Stimulated activated naive CD8-positive, alpha-beta T cell treated with anti-CD3 and anti-CD28 coated beads, Interleukin-15, Interleukin-2, amounts not matched to agents 100 U/mL and 50 U/mL, for 24 hours (primary cell): Measurements from ENCODE around the gene ZBTB33.

Experiments used
- ATAC-seq: fragments of 150-1000 bp; cut with Tn5 transposase; one replicate; pipeline ENCODE4 v1.10.0; 2021
- DNase-seq: peaks from one replicate; pipeline ENCODE4 v3.0.0; 2021

Gene ZBTB33

DNA sequence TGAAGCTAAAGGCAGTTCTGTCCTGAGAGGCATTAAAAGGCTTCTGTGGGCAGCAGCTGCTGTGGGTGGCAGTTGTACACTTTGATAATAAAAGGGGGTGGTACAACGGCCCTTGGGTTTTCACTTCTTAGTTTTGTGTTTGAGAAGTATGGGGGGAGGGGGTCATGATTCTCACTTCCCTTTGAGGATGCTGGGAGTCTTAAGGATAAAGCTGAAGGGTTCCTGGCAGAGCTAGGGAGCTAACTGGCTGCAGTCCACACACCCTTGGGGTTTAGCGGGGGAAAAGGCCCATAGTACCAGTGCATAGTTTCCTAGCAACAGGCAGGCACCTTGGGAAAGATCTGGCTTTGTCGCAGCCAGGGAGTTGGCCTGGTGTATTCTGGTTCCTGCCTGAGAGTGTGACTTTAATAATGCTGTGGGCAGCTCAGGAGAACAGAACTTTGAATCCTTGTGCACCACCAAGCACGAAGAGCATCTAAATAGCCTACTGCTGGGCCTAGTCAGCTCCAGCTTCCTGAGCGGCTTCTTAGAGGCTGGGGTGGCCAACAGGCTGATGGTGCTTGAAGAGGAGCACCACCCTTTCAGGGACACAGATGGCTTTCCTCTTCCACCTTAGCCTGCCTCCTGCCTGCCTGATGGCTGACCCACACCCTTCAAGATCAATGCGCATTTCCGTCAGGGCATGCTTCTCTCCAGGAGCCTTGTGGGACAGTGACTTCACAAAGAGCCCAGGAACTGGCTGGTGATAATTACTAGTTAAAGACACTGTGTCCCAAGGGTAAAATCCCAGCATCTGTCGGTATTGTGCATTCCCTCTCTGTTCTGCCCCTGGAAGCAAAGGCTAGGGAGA, 12.5 kb downstream of the ZBTB33 start:
- no peak for ATAC-seq
- no peak for DNase-seq

DNA sequence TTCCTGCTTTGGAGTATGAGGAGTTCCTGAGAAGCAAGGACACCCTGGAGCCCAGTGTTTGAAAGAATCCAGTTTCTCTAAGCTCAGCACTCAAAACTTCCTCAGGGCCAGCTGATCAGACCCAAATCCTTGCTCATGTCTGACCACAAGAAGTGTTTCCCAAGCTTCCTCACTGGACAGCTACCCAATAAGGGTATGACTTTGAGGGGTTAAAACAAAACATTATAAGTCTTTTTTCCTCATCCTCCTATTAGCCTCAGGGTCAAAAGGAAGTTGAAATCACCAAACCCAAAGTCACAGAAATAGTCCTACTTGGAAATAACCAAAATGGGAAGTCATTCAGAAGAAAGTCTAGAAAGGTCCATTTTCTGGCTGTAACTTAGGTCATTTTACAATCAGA, 13.7 kb downstream of the ZBTB33 start:
- ATAC-seq = no peak
- DNase-seq = no peak

DNA sequence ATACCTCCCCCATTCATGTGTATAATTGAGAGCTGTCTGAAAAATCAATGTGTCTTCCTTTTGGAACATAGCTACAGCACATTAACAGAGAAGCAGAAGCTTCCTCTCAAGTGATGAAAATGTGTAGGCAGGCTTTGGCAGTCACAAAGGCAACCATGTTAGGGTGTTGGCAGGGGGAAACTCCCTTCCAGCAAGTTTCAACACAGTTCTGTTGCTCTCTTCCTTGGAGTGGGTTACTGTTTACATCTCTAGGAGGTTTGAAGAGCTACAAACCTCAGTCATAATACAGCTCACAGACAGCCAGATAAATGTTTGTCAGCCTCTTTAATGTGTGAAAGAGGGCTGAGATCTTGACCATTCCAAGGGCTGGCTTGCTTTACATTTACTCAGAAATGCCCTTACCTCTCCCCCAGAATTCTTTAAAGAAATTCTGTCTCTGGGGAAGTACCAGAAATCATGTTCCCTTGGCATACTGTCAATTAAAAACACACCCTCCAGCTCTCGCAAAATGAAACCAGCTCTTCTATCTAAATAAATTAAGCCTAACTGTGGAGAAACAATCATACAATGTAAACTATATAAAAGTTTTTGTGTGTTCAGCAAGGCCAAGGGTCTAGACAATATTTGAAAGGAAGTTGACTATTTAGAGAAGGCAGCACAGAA, 18.9 kb downstream of the ZBTB33 start:
- DNase-seq = no peak
- ATAC-seq = peak; percentile 40

DNA sequence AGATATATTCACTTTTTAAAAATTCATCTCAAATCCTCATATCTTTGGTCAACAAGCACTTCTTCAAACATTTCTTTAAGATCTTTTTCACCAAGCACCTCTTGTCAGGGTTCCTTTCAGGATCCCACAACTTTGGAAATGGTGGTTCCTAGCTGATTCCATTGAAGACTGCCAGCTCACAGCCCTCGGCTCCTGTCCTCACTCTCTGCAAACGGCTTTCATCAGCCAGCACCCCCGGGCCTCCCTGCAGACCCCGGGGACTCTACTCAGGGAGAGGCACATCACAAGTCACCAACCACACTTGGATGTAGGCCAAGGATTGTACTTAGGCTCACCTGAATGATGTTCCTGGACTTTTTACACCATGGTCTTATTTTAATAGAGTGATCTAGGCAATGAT, 20.0 kb downstream of the ZBTB33 start:
- no peak for ATAC-seq

DNA sequence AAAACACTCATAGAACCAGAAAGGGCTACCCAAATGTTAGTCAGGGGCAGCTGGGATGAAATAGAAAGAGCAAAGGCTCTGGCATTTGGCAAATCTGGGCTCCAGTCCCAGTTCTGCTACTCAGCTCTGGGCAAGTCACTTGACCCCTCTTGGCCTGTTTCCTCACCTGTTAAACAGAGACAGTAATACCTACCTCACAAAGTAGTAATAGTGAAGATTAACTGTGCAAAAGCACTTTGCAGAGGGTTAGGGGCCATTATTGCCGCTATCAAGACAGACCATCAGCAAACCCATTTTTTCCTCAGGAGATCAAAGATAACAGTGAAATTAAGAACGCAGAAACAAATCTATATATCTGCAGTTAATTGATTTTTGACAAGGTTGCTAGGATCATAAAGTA, 20.6 kb downstream of the ZBTB33 start:
- DNase-seq = no peak
- ATAC-seq = no peak

More for the DNA sequence above, 20.0 kb downstream of the ZBTB33 start:
- no peak for DNase-seq

DNA sequence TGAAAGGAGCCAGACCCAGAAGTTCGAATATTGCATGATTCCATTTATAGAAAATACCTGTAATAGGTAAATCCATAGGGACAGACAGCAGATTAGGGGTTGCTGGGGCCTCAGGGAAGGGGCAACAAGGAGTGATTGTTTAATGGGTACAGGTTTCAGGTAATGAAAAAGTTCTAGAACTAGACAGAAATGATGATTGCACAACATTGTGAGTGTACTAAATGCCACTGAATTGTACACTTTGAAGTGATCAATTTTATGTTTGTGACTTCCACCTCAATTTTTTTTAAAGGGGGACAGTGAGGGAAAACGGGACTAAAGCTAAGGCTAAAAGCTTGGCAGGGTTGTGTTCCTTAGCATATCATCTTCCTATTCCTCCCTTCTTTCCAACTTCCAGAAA, 23.5 kb downstream of the ZBTB33 start:
- DNase-seq (no peak), ATAC-seq (no peak)

DNA sequence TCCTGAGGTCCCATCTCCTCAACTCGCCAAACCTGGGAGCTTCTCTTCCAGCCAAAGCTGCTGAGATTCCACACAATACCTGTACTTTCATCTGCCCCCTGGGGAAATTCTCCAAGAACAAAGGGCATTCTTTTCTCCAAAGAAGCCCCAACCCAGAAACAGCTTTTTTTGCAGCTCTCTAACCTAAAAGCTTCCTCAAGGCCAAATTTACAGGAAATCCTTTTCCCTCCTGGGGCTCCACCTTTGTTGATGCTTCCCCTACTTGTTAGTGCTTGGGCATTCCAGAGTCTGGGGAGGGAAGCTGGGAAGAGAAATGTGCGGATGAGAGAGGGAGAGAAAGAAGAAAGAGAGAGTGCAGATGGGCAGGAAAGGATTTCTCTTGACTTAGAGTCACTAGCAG, 24.3 kb downstream of the ZBTB33 start:
- no peak for DNase-seq
- ATAC-seq = no peak

DNA sequence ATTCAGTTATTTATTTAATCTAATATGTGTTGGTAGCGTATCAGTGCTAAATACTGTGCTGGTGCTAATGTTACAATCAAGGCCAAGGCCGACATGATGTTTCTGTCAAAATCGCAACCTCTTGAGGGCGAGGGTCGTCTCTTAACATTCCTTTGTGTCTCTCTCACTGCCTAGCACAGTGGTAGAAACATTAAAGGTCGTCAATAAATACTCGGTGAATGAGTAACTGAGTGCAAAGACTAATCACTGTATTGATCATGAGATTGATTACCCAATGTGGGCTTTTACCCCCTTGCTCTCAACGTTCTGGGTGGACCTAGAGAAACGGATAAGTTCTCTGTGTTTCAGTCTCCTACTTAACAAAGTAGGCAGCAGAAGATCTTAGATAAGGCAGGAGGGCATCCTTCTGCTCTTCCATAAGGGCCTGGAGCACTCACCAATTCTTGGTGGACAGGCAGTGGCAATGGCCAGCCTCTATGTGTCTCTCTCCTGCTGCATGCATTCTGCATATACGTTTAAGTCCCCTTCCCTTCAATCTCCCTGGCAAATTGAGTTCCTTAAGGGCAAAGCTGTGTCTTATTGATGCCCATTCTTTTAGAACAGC, 30.5 kb downstream of the ZBTB33 start:
- ATAC-seq = no peak
- DNase-seq = no peak

DNA sequence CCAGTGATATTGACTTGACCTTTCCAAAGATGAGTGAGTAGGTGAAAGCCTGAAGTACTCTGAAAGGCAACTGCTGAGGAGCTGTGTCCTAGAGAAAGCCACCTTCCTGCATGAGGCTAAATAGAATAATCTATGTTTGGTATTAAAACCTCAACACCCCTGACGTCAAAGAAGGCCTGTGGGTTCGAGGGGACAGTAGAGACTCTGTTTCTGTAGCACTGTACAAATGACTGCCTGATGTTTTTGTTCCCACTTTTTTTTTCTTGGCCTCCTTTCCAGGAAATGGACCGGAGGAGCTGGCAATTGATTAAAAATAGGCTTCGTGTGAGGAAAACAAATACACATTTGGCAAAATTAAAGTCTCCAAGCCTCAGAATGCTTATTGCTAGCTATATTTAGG, 31.1 kb downstream of the ZBTB33 start:
- ATAC-seq = no peak
- DNase-seq = no peak

DNA sequence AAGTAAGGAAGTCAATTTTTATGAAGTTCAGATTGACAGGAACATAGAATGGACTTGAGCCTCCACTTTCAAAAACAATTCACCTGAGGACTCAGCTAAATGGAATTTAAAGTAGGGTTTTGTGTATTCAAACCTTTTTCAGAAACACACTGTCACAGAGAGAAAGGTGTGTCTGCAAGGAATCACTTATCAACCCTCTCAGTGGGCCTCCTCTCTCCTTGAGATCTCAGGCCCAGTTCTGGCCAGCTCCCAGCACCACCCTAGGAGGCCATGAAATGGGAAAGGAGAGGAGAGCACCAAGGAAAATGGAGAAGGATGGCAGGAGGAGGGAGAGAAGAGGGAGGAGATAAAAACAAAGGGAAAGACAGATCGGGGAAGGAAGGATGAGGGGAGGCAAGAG, 32.1 kb downstream of the ZBTB33 start:
- DNase-seq = no peak
- no peak for ATAC-seq

DNA sequence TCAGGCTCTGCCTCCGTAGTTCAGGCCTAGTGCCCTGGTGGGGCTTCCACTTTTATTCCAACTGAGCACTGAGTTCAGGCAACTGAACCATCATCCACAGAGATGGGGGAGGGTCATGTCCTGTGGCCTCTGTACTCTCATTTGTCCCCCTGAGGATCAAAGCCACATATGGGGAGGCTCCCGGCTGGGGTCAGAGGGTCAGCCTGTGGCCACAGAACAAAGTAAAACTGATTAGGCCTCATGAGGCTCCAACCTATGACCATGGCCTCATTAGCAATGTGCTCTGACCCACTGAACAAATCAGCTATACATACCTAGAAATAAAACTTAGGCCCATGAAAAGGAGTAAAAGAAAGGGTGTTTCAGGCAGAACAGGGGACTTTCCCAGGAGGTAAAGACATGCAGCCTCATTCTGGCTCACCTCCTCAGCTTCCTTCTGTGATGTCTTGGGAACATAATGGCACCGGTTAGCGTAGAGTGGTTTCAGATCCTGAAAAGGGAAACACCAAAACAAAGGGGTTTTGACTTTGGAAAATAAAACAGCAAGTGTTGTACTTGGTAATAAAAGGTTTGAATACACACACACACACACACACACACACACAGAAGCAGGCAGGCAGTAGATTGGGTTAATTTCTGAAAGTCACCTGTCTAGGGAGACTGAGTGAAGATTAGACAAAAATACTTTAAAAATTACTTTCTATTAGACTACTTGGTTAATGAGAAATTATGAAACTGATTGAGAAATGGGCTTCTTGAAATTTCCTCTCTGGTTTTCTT, 36.3 kb downstream of the ZBTB33 start:
- DNase-seq (no peak), ATAC-seq (no peak)

DNA sequence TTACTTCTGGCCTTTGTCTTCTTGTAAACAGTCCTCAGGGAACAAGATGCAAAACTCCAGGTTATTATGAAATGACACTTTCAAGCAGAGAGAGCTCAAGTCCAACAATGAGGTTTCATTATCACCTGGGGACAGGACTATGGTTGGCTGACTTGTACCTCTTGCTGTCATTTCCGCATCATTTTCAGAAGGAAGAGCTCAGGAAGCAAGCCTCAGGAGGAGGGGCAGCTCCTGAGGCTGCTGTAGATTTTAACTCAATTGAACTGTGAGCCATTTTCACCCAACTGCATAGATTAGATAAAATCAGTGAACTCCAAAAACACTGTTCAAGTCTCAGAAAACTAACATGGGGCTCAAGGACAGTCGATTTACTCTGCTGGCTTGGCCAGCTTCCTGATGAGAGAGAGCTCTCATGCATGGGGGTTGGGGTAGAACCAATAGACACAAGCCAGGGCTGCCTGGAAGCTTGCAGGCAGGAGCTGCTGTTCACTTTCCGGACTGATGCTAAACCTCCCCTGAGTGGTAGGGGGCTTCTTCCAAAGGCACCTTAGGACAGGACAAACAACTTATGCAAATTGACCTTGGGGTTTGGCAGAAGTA, 37.0 kb downstream of the ZBTB33 start:
- no peak for ATAC-seq

DNA sequence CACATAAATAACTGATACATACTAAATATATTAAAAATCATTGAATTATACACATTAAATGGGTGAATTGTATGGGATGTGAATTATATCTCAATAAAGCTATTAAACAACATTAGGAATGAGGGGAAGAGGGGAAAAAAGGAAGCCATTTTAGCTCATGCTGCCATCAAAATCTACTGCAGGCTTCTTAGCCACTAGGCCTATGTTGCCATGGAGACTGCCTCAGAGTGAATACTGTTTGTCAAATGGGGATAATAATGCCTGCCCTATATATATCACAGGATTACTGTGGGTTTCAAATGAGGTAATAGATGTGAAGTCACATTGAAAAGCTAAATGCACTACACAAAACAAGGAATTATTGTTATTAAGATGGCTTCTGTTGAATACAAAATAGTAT, 39.5 kb downstream of the ZBTB33 start:
- no peak for DNase-seq
- ATAC-seq = no peak

More for the DNA sequence above, 37.0 kb downstream of the ZBTB33 start:
- no peak for DNase-seq

DNA sequence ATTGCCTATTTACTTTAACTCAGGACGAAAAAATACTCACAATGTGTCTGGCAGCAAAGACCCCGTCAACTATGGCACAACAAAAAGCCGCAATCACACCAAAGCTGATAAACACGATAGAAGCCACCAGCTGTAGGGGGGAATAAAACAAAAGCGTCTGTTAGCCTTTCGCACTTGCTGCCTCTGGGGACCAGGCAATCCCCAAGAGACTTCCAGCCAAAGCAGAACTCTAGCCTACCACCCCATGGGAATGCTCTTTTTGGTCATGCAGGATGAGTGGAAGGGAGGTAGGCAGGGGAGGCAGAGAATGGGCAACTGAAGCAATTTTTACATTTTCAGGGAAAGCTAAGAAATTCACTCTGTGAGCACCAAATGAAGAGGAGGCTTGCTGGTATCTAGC, 40.6 kb downstream of the ZBTB33 start:
- ATAC-seq (no peak), DNase-seq (no peak)

DNA sequence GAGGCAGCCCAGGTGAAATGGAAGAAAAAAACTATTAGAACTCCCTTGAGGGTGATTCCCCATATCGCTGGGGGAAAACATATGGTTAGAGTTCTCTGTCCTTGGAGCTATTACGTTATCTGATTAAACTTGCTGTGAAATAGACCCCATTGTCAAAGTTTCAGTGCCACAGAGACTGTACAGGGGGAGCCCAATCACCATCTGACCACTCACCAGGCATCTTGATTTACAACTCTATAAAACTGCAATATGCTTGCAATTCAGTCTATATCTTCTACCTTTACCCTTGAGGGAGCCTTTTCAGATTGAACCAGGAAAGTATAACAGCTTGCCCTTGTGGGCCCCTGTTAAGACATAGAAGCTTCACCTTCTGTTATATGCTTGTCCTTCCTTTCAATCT, 42.4 kb downstream of the ZBTB33 start:
- ATAC-seq = no peak

DNA sequence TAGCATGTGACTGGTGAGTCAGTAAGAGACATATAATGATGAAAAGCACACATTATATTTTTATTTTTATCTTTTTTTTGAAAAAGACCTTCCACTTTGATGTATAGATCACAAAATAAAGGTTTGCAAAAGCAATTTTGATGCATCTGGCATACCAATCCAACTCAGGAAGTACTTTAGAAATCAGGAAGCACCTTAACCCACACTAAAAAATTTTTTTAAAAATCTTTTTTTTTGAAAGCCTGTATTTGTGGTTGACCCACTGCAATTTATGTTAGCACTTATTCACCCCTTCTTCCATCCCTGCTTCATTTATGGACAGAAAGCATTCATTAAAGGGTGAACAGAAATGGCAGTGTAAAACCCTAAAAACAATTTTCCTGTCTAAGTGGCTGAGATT, 44.0 kb downstream of the ZBTB33 start:
- DNase-seq (no peak), ATAC-seq (no peak)

More for the DNA sequence above, 42.4 kb downstream of the ZBTB33 start:
- no peak for DNase-seq

DNA sequence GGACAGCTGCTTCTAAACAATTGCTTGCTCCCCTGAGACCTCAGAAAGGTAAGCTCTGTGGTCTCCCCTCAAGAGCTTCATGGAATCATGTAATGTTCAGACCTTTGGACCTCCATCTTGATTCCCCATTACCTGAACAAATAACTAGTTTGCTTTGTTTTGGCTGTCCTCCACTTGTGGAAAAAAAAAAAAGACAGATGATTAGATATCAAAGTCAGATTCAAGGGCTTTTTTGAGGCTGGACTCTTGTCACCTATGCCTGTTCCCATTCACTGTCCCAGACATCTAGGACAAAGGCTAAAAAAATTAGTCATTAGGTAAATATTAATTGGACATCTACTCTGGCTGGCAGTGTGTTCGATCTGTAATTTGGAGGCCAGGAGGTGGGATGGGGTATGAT, 47.3 kb downstream of the ZBTB33 start:
- DNase-seq = no peak
- no peak for ATAC-seq

DNA sequence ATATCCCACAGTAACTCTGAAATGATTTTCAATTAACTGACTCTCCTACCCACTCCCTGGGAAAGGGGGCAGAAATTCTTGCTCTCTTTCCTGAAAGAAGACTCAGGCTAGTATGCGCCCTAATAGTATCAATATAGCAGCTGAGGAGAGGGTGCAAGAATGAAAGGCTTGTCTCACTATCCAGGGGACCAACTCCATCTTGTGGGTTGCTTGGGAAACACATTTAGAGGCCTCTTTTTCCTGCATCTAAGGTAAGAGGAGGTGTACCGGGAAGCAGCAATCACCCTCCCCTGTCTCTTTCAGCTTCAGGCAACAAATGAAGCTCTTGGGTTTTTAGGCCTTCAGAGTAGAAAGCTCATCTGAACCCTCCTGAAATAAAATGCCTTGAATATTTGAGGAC, 49.3 kb downstream of the ZBTB33 start:
- ATAC-seq = no peak
- DNase-seq = no peak

DNA sequence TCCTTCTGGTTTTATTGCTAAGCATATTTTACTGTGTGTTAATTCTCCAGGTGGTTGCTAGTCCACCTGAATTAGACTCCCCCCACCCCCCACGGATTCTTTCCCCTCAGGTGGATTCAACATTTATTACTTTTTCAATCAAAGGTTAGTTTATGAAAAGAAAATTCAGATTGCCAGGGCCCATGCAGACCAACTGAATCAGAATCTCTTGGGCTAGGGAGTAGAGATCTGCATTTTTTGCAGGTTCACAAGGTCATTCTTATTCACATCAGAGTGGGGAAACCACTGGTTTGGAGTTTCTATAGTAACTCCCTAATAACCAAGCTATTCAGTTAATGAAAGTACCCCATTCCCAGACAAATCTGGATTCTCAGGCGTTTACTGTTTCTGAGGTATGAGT, 50.9 kb downstream of the ZBTB33 start:
- DNase-seq = no peak
- ATAC-seq = no peak

DNA sequence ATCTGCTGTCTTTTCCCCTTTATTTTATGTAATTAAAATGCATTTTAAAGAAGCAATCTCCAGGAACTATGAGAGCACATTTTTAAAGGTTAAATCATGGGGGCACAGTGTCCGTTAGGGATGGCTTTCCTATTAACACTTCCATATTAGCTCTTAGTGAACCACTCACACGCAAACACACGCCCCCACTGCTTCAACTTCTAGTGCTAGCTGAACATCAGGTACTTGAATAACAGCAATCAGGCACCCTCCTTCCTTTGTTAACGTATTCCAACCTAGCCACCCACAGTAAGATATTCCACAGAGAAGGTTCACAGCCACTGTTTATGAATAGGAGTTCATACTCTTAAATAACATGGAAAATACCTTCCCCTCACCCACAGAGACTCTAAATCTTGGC, 51.3 kb downstream of the ZBTB33 start:
- no peak for ATAC-seq
- no peak for DNase-seq

DNA sequence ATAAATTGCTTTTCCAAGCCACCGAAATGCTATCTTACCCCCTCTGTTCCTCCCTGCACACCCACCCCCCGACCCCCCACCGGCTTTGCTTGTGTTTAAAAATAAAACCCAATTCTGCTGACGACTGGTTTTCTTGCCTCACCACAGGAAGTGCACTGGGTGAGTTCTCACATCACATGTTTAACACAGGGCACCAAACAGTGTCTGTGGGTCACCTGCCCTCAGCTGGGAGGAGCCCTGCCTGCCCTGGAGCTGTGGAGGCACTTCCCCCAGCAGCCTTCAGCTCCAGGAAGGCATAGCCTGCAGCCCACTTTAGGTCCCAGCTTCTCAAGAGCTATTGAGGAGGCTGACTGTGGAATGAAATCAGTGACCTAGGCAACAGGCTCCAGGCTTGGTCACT, 51.8 kb downstream of the ZBTB33 start:
- peak; percentile 33 for DNase-seq
- peak; percentile 87 for ATAC-seq

DNA sequence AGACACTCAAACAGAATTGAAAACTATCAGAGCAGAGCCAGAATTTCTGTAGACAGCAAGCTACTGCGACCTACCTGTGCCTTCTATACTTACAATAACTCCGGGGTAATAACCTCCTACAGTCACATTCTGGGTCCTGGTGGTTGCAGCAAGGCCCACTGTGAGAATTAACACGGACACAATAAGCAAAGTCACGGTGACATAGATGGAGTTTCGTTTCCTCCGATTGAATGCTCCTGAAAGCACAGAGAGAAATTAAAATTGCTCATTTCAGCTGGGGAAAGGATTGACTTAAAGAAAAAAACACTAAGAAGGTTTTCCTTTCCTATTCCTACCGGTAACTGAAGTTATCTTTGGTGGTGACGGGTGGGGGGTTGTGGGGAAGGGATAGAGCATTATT, 53.6 kb downstream of the ZBTB33 start:
- DNase-seq (no peak), ATAC-seq (no peak)
